Activated T-cell treated with anti-CD3 and anti-CD28 coated beads for 1 hour (primary cell): ENCODE data around the gene PRDM16.

ENCODE experiments used
- DNase-seq: peaks from one replicate; pipeline ENCODE4 v3.0.0-alpha.2; 2020; ENCODE audit warnings: low read depth

The PRDM16 gene

DNA sequence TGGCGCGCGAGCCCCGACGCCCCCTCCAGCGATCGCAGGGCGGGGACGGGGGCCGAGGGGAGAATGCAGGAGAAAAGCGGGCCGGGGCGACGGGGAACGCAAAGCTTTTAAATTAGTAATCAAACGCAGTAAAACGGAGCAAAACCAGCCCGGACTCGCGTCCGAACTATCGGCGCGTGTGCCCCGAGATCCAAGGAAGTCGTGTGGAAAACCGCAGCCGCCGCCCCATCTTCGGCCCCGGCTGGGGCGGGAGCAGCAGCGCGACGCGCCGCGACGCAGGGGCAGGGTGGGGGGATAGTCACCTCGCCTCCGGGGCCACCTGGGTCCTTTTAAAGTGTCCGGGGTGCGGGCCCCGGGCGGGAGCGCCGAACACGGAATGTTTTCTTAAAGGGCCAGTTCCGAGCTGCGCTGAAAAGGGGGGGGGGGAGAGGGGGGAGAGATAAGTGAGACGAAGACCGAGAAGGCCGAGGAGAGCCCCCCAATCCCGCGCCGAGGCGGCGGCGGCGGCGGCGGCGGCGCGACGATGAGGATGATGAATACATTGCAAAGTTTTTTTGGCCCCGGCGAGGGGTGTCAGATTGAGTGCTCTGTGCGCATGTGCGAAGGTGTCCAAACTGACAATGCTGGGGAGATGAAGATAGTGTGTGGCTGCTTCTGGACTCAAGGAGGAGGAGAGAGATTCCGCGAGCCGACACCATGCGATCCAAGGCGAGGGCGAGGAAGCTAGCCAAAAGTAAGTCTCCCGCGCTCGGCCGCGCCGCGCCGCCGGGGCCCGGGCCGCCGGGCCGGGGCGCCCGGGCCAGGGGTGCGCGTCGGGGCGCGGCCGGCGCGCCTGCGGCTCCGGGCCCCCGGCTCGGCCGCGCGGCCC is at the start of gene PRDM16:
PRDM16 (plus strand) TSS at position 640 of the 868 bp plus-strand sequence; CDS start at position 697, 57 bp downstream.
- DNase-seq, result no peak

DNA sequence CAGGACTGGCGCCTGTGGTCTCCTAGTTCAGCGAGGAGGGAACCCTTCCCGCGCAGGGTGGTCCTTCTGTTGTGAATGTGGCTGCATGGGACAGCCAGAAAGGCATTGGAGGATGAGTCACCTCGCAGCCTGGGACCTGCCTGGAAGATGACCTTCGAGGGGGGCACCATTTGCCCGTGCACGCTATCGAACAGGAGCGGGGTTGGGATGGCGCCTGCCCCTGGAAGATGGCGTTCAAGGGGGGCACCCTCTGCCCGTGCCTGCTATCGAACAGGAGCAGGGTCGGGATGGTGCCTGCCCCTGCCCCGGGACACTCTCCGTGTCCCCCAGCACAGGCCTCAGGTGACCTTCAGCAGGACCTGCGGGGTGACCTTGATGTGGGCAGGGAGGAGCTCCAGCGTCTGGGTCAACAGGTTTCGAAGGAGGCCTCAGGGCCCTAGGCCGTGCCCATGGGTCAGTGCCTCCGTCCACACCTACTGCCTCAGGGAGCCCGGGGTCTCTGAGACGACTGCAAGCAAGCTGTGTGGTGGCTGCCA is 49.4 kb upstream of the PRDM16 start:
- DNase-seq, result no peak

DNA sequence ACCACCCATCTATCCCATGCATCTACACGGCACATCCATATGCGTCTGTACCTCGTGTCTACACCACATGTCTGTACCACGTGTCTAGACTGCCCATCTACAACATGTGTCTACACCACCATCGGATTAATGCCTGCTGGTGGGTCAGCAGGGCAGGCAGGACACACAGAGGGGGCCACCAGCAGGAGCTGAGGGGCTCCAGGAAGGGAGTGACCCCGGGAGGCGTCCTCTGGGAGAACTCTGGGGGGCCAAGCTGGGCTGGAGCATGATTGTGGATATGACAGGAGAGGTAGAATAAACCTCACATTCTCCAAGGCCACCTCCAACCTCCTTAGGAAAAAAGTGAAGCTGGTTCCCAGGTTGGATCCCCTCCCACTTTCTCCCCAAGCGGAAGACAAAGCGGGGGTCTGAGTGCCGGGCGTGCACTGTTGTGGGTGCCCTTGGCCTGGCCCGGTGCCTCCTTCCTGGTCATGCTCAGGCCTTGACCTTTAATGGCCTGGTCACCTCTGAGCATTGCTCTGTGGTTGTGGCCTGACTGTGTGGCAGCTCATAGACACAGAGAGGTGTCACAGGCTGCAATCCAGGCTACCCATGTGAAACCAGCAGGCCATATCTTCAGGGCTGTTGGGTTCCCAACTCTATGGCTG is 48.6 kb upstream of the PRDM16 start:
- DNase-seq, result no peak

DNA sequence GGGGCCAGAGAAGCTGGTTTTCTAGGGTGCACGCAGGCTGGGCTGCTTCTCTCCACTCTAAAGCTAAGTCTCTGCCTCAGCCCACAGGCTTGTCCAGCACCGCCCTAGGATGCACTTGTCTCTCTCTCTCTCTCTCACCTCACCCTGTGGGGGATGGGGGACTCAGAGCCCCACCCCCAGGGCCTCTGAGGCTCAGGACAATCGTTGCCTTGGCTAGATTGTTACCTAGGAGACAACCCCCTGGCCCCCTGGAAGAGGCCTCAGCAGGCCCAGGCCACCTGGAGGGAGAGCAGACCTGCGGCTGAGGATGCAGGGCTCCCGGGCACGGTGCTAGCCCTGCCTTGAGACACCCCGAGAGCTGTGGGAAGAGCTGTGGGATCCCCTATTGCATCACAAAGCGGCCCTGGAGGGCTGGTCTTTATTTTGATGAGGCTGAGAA is 47.8 kb upstream of the PRDM16 start, which contains the start of gene ACTRT2:
ACTRT2 (plus strand) TSS at position 235 of the 439 bp plus-strand sequence. CDS start 220 bp downstream, outside the sequence.
- DNase-seq, result no peak

DNA sequence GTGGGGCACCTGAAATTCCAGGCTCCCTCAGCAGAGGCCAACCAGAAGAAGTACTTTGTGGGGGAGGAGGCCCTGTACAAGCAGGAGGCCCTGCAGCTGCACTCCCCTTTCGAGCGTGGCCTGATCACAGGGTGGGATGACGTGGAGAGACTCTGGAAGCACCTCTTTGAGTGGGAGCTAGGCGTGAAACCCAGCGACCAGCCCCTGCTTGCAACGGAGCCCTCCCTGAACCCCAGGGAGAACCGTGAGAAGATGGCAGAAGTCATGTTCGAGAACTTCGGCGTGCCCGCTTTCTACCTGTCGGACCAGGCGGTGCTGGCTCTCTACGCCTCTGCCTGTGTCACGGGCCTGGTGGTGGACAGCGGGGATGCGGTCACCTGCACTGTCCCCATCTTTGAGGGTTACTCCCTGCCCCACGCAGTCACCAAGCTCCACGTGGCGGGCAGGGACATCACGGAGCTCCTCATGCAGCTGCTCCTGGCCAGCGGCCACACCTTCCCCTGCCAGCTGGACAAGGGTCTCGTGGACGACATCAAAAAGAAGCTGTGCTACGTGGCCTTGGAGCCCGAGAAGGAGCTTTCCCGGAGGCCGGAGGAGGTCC is 47.1 kb upstream of the PRDM16 start:
- no peak for DNase-seq

DNA sequence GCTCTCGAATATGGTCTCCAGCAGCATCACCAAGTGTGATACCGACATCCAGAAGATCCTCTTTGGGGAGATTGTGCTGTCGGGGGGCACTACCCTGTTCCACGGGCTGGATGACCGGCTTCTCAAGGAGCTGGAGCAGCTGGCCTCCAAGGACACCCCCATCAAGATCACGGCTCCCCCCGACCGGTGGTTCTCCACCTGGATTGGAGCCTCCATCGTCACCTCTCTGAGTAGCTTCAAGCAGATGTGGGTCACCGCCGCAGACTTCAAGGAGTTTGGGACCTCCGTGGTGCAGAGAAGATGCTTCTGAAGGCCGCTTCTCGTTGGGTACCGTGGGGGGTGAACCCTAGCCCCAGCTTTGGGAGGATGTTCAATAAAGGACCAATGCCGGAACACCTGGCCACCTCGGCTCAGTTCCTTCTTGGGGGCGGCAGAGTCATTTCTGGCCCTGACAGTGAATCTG is 46.5 kb upstream of the PRDM16 start:
- DNase-seq, result no peak

DNA sequence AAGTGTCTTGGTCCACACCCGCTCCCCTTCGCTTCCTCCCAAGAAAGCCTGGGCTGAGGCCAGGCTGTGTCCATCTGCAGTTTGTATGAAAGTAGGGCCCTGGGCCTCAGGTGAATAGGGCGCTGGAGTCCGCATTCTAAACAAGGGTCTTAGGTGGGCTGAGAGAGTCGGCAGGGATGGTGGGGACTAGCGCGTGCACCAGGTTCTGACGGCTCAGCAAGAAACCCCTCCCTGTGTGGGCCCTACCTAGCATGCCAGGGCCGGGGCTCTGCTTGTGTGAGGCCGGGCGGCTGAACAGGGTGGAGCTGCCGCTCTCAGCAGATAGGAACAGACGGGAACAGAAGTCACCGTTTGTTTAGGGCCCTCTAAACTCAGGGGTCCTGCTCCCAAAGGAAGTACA is 46.0 kb upstream of the PRDM16 start:
- DNase-seq, result no peak

DNA sequence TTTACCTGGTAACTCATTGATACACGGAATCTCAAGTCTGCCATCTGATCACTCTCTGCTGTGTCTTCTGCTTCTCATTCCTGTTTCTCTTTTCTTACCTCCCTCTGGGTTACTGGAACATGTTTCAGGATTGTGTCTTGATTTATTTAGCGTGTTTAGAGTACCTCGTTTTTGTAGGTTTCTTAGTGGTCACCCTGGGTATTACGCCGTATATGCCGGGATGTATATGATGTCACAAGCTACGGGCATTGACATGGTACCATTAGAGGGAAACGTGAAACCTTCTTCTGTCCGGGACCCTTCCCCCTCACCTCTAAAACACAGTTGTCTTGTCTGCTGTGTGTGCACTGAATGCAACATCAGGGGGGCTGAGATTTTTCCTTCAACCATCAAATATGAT is 45.0 kb upstream of the PRDM16 start:
- DNase-seq, result no peak

DNA sequence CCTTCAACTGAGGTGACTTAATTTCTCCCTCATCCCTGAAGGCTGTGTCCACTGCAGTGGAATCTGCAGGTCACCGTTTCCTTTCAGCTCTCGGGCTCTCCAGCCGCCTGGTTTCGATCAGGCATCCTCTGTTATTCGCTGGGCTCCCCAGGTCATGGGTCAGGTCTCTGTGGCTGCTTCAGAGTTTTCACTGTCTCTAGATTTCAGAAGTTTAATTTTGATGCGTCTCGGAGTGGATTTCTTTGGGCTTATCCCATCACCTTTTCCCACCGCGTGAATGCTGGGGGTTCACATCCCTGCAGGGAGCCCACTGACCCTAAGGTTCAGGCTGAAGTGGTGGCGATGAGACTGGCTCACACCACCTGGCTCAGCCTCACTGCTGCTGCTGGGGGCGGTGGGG is 44.4 kb upstream of the PRDM16 start:
- no peak for DNase-seq

DNA sequence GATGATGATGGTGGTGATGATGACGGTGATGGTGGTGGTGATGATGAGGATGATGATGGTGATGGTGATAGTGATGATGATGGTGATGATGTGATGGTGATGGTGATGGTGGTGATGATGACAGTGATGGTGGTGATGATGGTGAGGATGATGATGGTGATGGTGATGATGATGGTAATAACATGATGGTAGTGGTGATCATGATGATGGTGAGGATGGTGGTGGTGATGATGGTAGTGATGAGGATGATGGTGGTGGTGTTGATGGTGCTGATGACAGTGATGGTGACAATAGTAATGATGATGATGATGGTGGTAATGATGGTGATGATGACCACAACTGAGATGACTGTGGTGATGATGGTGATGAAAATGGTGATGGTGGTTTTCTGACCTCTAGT is 42.9 kb upstream of the PRDM16 start:
- no peak for DNase-seq

DNA sequence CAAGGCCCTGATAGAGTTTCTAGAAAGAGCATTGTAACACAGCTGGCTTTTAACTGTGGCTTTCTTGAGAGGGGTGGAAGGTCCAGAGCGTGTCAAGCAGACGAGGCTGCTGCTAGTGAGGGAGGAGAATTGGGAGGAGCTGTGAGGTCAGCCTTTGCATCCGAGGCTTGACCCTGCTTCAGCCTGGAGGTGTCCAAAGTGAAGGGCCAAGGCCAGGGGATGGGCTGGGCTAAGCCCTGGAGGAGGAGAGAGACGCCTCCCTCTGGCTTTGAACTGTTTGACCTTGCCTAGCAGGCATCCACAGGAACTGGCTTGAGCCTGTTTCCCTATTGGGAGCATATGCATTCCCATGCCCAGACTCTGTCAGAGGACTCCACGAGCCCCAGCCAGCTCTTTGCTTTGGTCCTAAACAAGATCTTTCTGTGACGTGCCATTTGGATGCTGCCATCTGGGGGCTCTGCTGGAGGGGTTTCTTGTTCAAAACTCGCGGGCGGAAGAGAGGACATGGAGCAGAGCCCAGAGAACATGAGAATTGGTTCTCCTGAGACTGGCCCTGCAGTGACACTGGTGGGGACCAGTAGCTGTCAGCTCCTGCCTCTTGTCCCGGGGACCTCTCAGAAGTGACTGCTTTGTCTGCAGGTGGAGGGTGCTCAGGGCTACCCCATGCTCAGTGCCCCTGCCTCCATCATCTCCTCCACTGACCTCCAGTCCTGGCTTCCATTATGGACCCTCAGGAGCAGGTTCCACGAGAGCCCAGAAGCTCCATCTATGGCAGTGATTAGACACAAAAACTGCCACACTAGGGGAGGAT is 42.2 kb upstream of the PRDM16 start:
- no peak for DNase-seq

DNA sequence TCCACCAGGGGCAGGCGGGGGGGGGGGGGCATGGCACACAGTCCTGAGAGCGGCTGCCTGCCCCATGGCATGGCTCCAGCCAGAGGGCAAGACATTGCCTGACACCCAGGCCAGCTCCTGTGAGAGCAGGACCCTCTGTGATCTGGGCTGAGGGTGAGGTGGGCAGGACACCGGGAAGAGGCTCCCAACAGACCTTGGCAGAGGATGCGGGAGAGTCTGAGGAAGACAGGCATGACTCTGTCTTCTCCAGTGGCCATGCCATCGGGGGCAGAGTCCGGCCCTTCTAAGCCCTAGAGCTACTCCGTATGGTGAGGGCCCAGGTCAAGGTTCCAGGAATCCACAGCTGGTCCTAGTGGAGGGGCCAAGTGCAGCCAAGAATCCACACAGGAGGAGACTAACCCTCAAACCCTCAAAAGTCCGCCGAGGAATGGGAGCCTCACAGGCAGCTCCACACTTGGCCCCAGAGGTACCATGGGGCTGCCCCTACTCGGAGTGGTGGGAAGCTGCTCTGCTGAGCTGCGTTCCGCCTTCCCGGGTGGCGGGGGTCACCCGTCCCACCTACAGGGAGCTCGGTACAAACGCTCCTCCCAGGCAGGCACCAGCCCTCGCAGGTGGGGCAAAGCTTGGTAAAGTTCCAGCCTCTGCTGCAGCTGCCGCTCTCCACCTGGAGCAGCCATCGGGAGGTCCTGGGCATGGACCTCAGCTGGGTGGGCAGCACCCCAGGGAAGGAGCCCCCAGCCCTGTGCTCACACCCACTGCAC is 41.2 kb upstream of the PRDM16 start:
- no peak for DNase-seq

DNA sequence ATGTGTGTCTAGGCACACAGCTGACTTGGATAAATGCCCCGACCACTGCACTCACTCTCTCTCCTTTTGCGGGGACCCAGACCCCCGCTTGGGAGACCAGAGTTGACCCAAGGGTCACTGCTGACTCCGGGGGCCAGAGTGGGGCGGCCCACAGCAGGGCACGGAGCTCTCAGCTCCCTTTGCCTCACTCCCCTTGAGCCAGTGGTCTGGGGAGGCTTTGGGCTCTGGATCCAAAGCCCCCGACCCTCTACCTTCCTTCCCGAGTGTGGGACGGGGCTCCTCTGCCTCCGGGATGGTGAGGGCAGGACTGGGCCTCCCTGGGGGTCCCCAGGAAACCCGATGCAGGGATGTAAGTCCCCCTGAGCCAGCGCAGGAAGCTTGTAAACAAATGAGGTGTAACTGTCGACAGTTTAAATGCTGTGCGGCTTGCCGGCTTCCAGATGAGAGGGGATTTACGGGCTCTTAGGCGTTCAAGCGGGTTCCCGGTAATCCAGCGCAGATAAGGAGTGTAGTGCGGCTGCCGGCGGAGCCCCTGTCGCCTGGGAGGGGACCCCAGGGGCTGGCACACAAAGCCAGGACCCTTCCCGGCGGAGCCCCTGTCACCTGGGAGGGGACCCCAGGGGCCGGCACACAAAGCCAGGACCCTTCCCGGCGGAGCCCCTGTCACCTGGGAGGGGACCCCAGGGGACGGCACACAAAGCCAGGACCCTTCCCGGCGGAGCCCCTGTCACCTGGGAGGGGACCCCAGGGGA is 40.3 kb upstream of the PRDM16 start:
- DNase-seq, result no peak

DNA sequence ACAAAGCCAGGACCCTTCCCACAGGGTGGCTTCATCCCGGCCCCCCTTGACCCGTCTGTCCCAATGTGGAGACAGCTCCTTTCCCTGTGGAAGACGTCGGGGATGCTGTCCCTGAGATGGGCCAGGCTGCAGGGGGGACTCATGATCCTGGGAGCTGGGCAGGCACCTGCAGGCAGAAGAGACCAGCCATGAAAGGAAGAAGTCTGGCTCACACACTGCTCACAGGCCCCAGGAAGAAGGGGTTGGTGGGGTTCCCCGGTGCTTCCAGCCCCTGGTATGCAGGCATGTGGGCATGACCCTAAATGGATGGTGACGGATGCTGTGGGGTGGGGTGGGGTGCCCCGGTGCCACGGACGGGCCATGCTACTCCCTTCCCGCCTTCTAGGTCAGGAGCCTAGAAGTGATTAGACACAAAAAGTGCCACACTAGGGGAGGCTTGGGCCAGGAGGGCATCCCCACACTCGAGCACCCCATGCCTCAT is 39.5 kb upstream of the PRDM16 start:
- DNase-seq, result no peak

DNA sequence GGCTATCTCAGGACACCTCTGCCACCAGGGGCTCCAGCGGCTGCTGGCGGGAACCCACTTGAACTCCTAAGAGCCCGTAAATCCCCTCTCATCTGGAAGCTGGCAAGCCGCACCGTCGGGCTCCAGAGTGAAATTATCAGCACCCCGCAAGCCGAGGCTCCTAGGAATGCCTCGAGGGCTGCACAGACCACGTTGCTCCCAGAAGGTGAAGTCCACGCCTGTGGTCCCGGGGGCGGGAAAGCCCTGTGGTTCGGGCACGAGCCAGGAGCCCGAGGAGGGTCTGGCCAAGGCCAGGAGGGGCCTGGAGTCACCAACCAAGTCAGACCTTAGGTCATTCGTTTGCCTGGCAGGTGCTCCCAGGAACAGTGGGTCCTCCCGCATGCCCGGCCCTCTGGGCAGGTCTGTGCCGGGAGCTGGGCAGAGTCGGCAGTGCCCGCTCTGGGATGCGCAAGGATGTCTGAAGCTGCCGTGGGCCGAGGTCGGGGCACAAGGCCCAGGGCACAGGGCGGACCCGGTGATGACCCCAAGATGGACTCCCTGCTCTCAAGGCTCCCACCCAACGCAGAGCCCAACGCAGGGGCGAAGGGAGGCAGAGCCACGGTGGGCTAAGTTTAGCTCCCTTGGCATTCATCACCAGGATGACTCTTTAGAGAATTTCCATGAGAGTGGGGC is 38.9 kb upstream of the PRDM16 start:
- no peak for DNase-seq

DNA sequence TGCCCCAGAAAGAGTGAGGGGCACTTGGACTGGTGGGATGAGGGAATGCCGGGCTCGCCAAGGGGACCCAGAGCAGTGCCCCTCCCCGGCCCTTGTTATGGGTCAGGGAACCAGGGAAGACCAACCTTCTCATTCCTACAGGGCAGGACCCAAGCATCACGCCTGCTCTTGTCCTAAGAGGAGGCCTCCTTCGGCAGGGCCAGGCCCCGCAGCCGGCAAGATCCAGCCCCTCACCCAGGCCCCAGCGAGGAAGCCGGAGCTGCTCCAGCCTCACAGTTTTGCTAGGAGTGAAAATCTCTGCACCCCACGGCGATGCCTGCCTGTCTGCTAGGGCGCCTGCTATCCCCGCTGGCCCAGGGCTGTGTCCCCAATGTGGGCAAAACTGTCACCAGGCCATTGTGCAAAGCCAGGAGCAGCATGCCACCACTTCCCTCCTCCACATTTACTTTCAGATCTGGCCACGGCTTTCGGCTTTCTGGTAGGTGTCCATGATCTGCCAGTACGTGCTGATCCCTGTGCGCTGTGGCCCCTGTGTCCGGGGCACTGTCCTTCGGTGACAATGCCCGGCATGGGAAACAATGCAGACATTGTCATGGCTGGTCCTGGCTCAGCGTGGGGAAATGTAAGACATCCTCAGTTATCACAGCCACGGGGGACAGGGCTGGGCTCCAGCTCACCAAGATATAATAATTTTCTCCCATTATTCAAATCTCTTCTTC is 38.2 kb upstream of the PRDM16 start:
- no peak for DNase-seq

DNA sequence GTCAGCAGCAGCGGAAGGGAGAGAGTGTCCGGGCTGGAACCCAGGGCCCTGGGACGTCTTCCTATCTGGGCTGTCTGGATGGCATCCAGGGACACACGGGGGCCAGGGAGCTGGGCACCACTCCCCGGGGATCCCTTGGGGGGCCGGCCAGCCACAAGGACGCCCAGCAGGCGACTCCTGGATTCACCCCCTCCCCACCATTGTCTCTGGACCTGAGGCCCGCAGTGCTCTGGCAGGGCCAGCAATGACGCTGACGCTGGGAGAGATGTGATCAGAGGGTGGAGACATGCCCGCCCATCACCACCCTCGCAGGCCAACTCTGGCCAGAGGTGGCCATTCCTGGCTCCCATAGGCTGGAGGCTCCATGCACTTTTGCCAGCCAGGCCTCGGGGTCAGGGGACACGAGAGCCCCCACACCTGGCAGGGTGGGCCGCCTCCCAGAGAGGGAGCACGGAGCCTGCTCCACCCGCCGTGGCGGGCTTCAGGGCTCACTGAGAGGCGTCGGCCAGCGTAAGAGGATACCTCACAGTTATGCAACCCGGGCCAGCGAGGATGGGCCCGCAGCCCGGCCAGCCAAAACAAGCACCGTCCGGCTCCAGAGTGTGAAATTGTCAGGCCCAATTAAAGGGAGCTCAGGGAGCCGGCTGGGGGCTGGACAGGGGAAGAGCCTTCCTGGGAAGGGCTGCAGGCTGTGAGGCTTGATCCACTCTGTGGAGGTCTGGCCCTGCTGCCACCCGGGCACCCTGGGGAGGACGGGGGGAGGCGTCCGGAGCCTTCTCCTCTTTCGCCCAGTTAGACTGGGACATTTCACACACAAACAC is 37.4 kb upstream of the PRDM16 start:
- no peak for DNase-seq
